Fibroblast of lung (primary cell): Measurements from ENCODE around the gene SSMEM1.
"Not testable (repeated sequence)": the region's sequence is repeated elsewhere in the genome, so short reads cannot be mapped to it uniquely, and the experiment has no call there.

Experiments used
- CTCF ChIP-seq, 2 donors: IDR thresholded peaks in 1 of 2; conservative IDR thresholded peaks in 1 of 2; 1 replicate in 1 of 2; 2 replicates in 1 of 2; pipeline ENCODE4 v1.5.1; 2011 to 2012; ENCODE audit warnings: low read length in 2 of 2, control low read depth in 1 of 2, inconsistent platforms in 1 of 2, low read depth in 1 of 2, mild to moderate bottlenecking in 1 of 2
- EZH2 ChIP-seq: IDR thresholded peaks from 2 replicates; pipeline ENCODE4 v1.5.1; 2012; ENCODE audit warnings: low read length, control low read depth, mild to moderate bottlenecking; ENCODE audit errors: missing control alignments

- TF ChIP-seq EZH2; CTCF (conservative IDR thresholded peaks at IDR 0.05 in 1 of 2, IDR thresholded peaks at IDR 0.05 in 1 of 2; ENCODE audit: low read depth in 1 of 2, low read length in 2 of 2): not testable (repeated sequence)
These were observed 23.3 kb upstream of the SSMEM1 start for GRCh38 chr7:130184349-130184748.
